Panc1 (cell line): Measurements from ENCODE around the gene NAAA. TPM values are rescaled to one million over a fixed set of nuclear protein-coding genes. Genes with fewer than 3 reads are reported as not detected.

Experiments used
- ATAC-seq: fragments of 200-7000 bp; cut with Tn5 transposase; 2 replicates; pipeline ENCODE4 v1.9.1; 2020; ENCODE audit warnings: mild to moderate bottlenecking, moderate library complexity
- BruUV-seq: library from RNA; stranded (reverse); fragments of 400-500 nt; replicated peaks from 2 replicates; lab custom pipeline; 2021; lab: Mats Ljungman, UMichigan
- CTCF ChIA-PET: fragments of 300-600 bp; sonication (Branson Sonifier 250); formaldehyde crosslinking; loops from one replicate; lab custom pipeline; 2022; ENCODE audit warnings: antibody characterized with exemption; lab: Charles Lee
- POLR2A ChIA-PET: fragments of 300-600 bp; sonication (Branson Sonifier 250); formaldehyde crosslinking; loops from one replicate; lab custom pipeline; 2022; ENCODE audit warnings: antibody characterized with exemption; lab: Charles Lee
- DNase-seq: peaks from one replicate; pipeline ENCODE4 v3.0.0-alpha.2; 2010; ENCODE audit warnings: low read depth, low spot score
- H3K27ac ChIP-seq: 2 replicates; pipeline ENCODE4 v1.5.1; 2011; ENCODE audit warnings: mild to moderate bottlenecking, low read length, inconsistent platforms
- H3K27me3 ChIP-seq: fragments of 200-500 bp; sonication (Bioruptor generic); 2 replicates; pipeline ENCODE4 v1.6.0; 2014; ENCODE audit warnings: low read length, inconsistent platforms; ENCODE audit not compliant: control insufficient read depth, insufficient read depth
- H3K36me3 ChIP-seq: fragments of 200-500 bp; sonication (Bioruptor generic); 2 replicates; pipeline ENCODE4 v1.5.1; 2014; ENCODE audit warnings: inconsistent platforms, mild to moderate bottlenecking, low read length, moderate library complexity; ENCODE audit not compliant: control insufficient read depth, insufficient read depth
- H3K4me1 ChIP-seq: 2 replicates; pipeline ENCODE4 v1.5.1; 2011; ENCODE audit warnings: inconsistent platforms, mild to moderate bottlenecking, low read length, moderate library complexity; ENCODE audit not compliant: control insufficient read depth, insufficient read depth
- H3K4me3 ChIP-seq, 2 experiments: 2 replicates each; pipeline ENCODE4 v1.5.1; 2011 to 2012; ENCODE audit warnings: low read depth in 2 of 2, low read length in 2 of 2, mild to moderate bottlenecking in 2 of 2, inconsistent platforms in 1 of 2, moderate library complexity in 1 of 2
- H3K9me3 ChIP-seq: fragments of 200-500 bp; sonication (Bioruptor generic); 2 replicates; pipeline ENCODE4 v1.5.1; 2014; ENCODE audit warnings: low read depth, mild to moderate bottlenecking, inconsistent platforms, low read length, moderate library complexity; ENCODE audit not compliant: control insufficient read depth, insufficient read depth
- POLR2AphosphoS5 ChIP-seq: IDR thresholded peaks from 2 replicates; pipeline ENCODE4 v1.6.1; 2012; ENCODE audit warnings: mild to moderate bottlenecking, low read depth, low read length, moderate library complexity
- SIN3A ChIP-seq: IDR thresholded peaks from 2 replicates; pipeline ENCODE4 v1.6.1; 2012; ENCODE audit warnings: low read depth, mild to moderate bottlenecking, low read length, moderate library complexity, borderline replicate concordance; ENCODE audit not compliant: insufficient read depth
- TCF7L2 ChIP-seq: IDR thresholded peaks from 2 replicates; pipeline ENCODE4 v1.6.1; 2011; ENCODE audit warnings: mild to moderate bottlenecking, low read depth, low read length, inconsistent platforms
- in situ Hi-C: cut with HindIII; loops from 2 replicates; pipeline ENCODE4 v1.10.0; 2016; ENCODE audit warnings: low sequenced_read_pairs, low pct_unique_long_range_greater_than_20kb
- intact Hi-C: fragments of 100-400 bp; cut with micrococcal nuclease; formaldehyde crosslinking; loops from one replicate; pipeline ENCODE4 v1.10.0; 2022; ENCODE audit not compliant: unreplicated experiment
- total RNA-seq: library from RNA; stranded (reverse); gene quantifications from one replicate; pipeline ENCODE4 v1.2.1, GENCODE V29; 2021; ENCODE audit not compliant: unreplicated experiment
- TF ChIP-seq, protein P1 (sequence below), 2 experiments: IDR thresholded peaks; 2 replicates each; pipeline ENCODE4 v1.6.1; 2011 to 2012; ENCODE audit warnings: low read depth in 2 of 2, control low read depth in 1 of 2, low read length in 1 of 2, mild to moderate bottlenecking in 1 of 2, moderate library complexity in 1 of 2; ENCODE audit not compliant: insufficient read depth in 1 of 2
- TF ChIP-seq, protein P2 (sequence below): fragments of 450-650 bp; IDR thresholded peaks from 2 replicates; pipeline ENCODE4 v1.5.1; 2017; ENCODE audit warnings: mild to moderate bottlenecking

NAAA gene
- total RNA-seq, 1 experiment from 2014 or later = 11.9 TPM

DNA sequence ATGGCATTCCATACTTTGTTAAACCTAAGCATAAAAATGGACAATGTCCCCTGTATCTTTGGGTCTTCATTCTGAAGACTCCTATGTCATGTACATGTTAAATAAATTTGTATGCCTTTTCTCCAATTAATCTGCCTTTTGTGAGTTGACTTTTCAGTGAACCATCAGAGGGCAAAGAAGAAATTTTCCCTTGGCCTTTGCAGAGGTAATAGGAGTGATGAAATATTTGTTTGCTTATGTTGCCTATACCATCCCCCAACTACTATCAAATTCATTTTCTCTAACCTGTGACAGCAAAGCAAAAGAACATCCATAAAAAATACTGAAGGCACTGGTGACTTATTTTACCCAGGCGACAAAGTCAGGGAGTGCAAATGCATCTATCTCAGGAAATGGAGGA is 18.2 kb downstream of the NAAA start:
- in situ Hi-C loops = no loop called here
- Histone ChIP-seq H3K36me3 (no peaks in the 10 kb centered on the region), H3K4me1 (no peaks in the 10 kb centered on the region), H3K9me3 (no peaks in the 10 kb centered on the region), H3K4me3 (no peak overlapping the region), H3K27me3 (no peaks in the 10 kb centered on the region), H3K27ac (no peak overlapping the region)
- ChIA-PET CTCF (no interaction called here), POLR2A (no interaction called here)
- no peak for TF ChIP-seq TCF7L2
- TF ChIP-seq, protein P1, sequence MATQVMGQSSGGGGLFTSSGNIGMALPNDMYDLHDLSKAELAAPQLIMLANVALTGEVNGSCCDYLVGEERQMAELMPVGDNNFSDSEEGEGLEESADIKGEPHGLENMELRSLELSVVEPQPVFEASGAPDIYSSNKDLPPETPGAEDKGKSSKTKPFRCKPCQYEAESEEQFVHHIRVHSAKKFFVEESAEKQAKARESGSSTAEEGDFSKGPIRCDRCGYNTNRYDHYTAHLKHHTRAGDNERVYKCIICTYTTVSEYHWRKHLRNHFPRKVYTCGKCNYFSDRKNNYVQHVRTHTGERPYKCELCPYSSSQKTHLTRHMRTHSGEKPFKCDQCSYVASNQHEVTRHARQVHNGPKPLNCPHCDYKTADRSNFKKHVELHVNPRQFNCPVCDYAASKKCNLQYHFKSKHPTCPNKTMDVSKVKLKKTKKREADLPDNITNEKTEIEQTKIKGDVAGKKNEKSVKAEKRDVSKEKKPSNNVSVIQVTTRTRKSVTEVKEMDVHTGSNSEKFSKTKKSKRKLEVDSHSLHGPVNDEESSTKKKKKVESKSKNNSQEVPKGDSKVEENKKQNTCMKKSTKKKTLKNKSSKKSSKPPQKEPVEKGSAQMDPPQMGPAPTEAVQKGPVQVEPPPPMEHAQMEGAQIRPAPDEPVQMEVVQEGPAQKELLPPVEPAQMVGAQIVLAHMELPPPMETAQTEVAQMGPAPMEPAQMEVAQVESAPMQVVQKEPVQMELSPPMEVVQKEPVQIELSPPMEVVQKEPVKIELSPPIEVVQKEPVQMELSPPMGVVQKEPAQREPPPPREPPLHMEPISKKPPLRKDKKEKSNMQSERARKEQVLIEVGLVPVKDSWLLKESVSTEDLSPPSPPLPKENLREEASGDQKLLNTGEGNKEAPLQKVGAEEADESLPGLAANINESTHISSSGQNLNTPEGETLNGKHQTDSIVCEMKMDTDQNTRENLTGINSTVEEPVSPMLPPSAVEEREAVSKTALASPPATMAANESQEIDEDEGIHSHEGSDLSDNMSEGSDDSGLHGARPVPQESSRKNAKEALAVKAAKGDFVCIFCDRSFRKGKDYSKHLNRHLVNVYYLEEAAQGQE (IDR thresholded peaks at IDR 0.05; ENCODE audit: insufficient read depth in 1 of 2, low read depth in 2 of 2, low read length in 1 of 2) = no peak
- TF ChIP-seq, protein P2, sequence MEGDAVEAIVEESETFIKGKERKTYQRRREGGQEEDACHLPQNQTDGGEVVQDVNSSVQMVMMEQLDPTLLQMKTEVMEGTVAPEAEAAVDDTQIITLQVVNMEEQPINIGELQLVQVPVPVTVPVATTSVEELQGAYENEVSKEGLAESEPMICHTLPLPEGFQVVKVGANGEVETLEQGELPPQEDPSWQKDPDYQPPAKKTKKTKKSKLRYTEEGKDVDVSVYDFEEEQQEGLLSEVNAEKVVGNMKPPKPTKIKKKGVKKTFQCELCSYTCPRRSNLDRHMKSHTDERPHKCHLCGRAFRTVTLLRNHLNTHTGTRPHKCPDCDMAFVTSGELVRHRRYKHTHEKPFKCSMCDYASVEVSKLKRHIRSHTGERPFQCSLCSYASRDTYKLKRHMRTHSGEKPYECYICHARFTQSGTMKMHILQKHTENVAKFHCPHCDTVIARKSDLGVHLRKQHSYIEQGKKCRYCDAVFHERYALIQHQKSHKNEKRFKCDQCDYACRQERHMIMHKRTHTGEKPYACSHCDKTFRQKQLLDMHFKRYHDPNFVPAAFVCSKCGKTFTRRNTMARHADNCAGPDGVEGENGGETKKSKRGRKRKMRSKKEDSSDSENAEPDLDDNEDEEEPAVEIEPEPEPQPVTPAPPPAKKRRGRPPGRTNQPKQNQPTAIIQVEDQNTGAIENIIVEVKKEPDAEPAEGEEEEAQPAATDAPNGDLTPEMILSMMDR = no peak
- TF ChIP-seq SIN3A = no peak
- no peak for TF ChIP-seq POLR2AphosphoS5
- BruUV-seq = no TSS peak
- DNase-seq (no peak), ATAC-seq (no peak)
- intact Hi-C loops = no loop called here

DNA sequence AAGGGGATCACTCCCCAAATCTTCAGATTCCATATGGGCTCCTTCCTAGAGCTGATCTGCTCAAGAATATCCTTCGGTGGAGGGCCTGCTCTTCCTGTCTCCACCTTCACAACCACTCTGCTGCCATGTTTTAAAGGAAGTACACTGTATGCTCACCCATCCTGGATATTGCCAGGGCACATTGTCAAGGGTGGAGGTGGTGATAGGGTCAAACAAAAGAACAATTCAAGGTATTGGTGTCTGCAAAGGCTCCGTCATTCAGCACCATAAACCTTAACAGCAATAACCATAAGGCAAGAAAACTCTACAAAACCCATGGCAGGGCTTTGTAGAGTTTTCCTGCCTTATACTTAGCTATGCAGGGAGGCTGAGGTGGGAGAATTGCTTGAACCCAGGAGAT is 18.9 kb downstream of the NAAA start:
- ATAC-seq (no peak), DNase-seq (no peak)
- intact Hi-C loops = no loop called here
- BruUV-seq = no TSS peak
- H3K9me3 ChIP-seq = no peaks in the 10 kb centered on the region
- no peak overlapping the region for H3K4me3 ChIP-seq
- no peaks in the 10 kb centered on the region for H3K27me3 ChIP-seq
- no peaks in the 10 kb centered on the region for H3K36me3 ChIP-seq
- CTCF ChIA-PET = no interaction called here
- TF ChIP-seq, protein P1 (IDR thresholded peaks at IDR 0.05; ENCODE audit: insufficient read depth in 1 of 2, low read depth in 2 of 2, low read length in 1 of 2) = no peak
- no peak for TF ChIP-seq POLR2AphosphoS5
- TF ChIP-seq, protein P2 = no peak
- TF ChIP-seq SIN3A = no peak
- no peak for TF ChIP-seq TCF7L2
- H3K27ac ChIP-seq = no peak overlapping the region
- H3K4me1 ChIP-seq = no peaks in the 10 kb centered on the region
- in situ Hi-C loops = no loop called here
- POLR2A ChIA-PET = no interaction called here
